ENCODE results near the gene VTI1A. TPM values are rescaled to one million over a fixed set of nuclear protein-coding genes. Genes with fewer than 3 reads are reported as not detected.
A peak's percentile ranks its signal among the peaks of the same experiment; 100 is the strongest.

The VTI1A gene
- total and polyA plus RNA-seq, 2 of the 13 experiments (the other 11 are each of a cell fraction or from before 2014, with no cell fraction given) = 11.7 to 32.7 TPM

GRCh38 chr10:112562122-112562521, 115.1 kb downstream of the VTI1A start (continued):
- no peak for TF ChIP-seq FOXP1 (IDR thresholded peaks at IDR 0.05)
- peak; percentile 60; the same call in 1 of the 2 replicates for TF ChIP-seq FOXP1 (CRISPR knock-in tag; IDR thresholded peaks at IDR 0.05)
- TF ChIP-seq GATAD2A (CRISPR knock-in tag; IDR thresholded peaks at IDR 0.05) = peak; percentile 28; the same call in 1 of the 2 replicates
- TF ChIP-seq FOXA3 (CRISPR knock-in tag; IDR thresholded peaks at IDR 0.05) = peak; percentile 61
- TF ChIP-seq BCL6 (CRISPR knock-in tag; IDR thresholded peaks at IDR 0.05) = peak; percentile 36; the same call in 1 of the 2 replicates
- no peak for TF ChIP-seq NONO (IDR thresholded peaks at IDR 0.05)
- no peak for TF ChIP-seq NONO (CRISPR knock-in tag; conservative IDR thresholded peaks at IDR 0.05)
- no peak for TF ChIP-seq CENPX (CRISPR knock-in tag; IDR thresholded peaks at IDR 0.05)
- no peak for TF ChIP-seq ZC3H13 (CRISPR knock-in tag; IDR thresholded peaks at IDR 0.05)
- no peak for TF ChIP-seq SOX13 (IDR thresholded peaks at IDR 0.05)
- peak in 1 of 2 experiments; percentile 59; a peak in 2 of 4 replicates for TF ChIP-seq SOX13 (CRISPR knock-in tag; conservative IDR thresholded peaks at IDR 0.05 in 1 of 2, IDR thresholded peaks at IDR 0.05 in 1 of 2)
- peak; percentile 22; the same call in 1 of the 2 replicates for TF ChIP-seq SOX5 (CRISPR knock-in tag; IDR thresholded peaks at IDR 0.05; ENCODE audit: borderline replicate concordance)
- TF ChIP-seq PBX2 (CRISPR knock-in tag; IDR thresholded peaks at IDR 0.05) = no peak
- no peak for TF ChIP-seq ZNF207 (IDR thresholded peaks at IDR 0.05; ENCODE audit: borderline replicate concordance)
- no peak for TF ChIP-seq ZNF883 (CRISPR knock-in tag; IDR thresholded peaks at IDR 0.05; ENCODE audit: not compliant biosample characterization)
- 0 out of 2 replicates have a peak, but pooled peaks have one; percentile 10 for TF ChIP-seq CREM (IDR thresholded peaks at IDR 0.05)
- TF ChIP-seq CREM (CRISPR knock-in tag; IDR thresholded peaks at IDR 0.05) = no peak
- TF ChIP-seq ZNF609 (CRISPR knock-in tag; IDR thresholded peaks at IDR 0.05; ENCODE audit: borderline replicate concordance) = no peak
- TF ChIP-seq, protein P1, sequence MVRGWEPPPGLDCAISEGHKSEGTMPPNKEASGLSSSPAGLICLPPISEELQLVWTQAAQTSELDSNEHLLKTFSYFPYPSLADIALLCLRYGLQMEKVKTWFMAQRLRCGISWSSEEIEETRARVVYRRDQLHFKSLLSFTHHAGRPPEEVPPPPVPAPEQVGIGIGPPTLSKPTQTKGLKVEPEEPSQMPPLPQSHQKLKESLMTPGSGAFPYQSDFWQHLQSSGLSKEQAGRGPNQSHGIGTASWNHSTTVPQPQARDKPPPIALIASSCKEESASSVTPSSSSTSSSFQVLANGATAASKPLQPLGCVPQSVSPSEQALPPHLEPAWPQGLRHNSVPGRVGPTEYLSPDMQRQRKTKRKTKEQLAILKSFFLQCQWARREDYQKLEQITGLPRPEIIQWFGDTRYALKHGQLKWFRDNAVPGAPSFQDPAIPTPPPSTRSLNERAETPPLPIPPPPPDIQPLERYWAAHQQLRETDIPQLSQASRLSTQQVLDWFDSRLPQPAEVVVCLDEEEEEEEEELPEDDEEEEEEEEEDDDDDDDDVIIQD (CRISPR knock-in tag; IDR thresholded peaks at IDR 0.05; ENCODE audit: low read depth) = 0 out of 2 replicates have a peak, but pooled peaks have one; percentile 43
- TF ChIP-seq NFATC3 (CRISPR knock-in tag; IDR thresholded peaks at IDR 0.05) = no peak

All from HepG2 (cell line).